ENCODE measurements around the gene CORO7.

GRCh38 chr16:4365615-4366014, 50.8 kb downstream of the CORO7 start:
- no peak for TF ChIP-seq CTCF (IDR thresholded peaks at IDR 0.05; ENCODE audit: low read depth, low read length)
- no peak for TF ChIP-seq MYC (IDR thresholded peaks at IDR 0.05; ENCODE audit: low read depth, low read length)
- TF ChIP-seq POLR2A (IDR thresholded peaks at IDR 0.05; ENCODE audit: extremely low read depth, insufficient read length), result no peak

Measured in NB4 (cell line).